Stimulated activated naive CD8-positive, alpha-beta T cell treated with anti-CD3 and anti-CD28 coated beads, Interleukin-15, amount 100 ng/mL, for 72 hours (primary cell): ENCODE measurements around the gene PTPRC.

Experiments used
- ATAC-seq: fragments of 150-1000 bp; cut with Tn5 transposase; 2 replicates; pipeline ENCODE4 v1.10.0; 2021; ENCODE audit warnings: mild to moderate bottlenecking, moderate library complexity
- DNase-seq, 2 donors: peaks; one replicate each; pipeline ENCODE4 v3.0.0; 2021 to 2022
- H3K27ac Mint-ChIP-seq, 2 donors: one replicate each; pipeline ENCODE4 v1.8.0; 2022; ENCODE audit warnings: mild to moderate bottlenecking in 2 of 2, mixed read lengths in 2 of 2, moderate library complexity in 2 of 2
- H3K27me3 Mint-ChIP-seq: one replicate; pipeline ENCODE4 v1.8.0; 2022; ENCODE audit warnings: mixed read lengths
- H3K4me1 Mint-ChIP-seq: one replicate; pipeline ENCODE4 v1.8.0; 2022; ENCODE audit warnings: mild to moderate bottlenecking, mixed read lengths
- H3K4me3 Mint-ChIP-seq, 2 donors: one replicate each; pipeline ENCODE4 v1.8.0; 2022; ENCODE audit warnings: mild to moderate bottlenecking in 2 of 2, mixed read lengths in 2 of 2, moderate library complexity in 1 of 2
- H3K9me3 Mint-ChIP-seq, 2 donors: one replicate each; pipeline ENCODE4 v1.8.0; 2022; ENCODE audit warnings: mixed read lengths in 2 of 2

The PTPRC gene

DNA sequence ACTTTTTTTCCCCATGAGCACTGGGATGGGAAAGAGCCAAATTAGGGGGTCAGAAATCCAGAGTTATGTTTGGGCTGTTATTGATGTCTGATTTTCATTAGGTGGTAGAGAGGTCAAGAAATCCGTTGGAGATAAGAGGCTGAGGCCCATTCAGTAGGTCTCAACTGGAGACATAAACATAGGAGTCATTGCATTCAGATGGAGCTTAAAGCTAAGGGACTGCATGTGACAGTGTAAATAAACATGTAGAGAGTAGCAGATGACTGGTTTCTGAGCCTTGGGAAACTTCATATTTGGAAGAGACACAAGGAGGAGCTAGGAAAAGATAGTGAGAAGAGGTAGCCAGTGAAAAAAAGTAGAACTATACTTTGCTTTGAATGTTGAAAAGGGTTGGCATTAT is 11.7 kb downstream of the PTPRC start:
- H3K27ac Mint-ChIP-seq = peak overlapping the region; percentile 89 to 90
- H3K4me3 Mint-ChIP-seq = peak overlapping the region; percentile 77 to 87
- no peak for DNase-seq
- H3K4me1 Mint-ChIP-seq = peaks cover 57% of the 10 kb centered on the region
- no peaks in the 10 kb centered on the region for H3K27me3 Mint-ChIP-seq
- ATAC-seq = peak; percentile 31
- no peaks in the 10 kb centered on the region for H3K9me3 Mint-ChIP-seq

DNA sequence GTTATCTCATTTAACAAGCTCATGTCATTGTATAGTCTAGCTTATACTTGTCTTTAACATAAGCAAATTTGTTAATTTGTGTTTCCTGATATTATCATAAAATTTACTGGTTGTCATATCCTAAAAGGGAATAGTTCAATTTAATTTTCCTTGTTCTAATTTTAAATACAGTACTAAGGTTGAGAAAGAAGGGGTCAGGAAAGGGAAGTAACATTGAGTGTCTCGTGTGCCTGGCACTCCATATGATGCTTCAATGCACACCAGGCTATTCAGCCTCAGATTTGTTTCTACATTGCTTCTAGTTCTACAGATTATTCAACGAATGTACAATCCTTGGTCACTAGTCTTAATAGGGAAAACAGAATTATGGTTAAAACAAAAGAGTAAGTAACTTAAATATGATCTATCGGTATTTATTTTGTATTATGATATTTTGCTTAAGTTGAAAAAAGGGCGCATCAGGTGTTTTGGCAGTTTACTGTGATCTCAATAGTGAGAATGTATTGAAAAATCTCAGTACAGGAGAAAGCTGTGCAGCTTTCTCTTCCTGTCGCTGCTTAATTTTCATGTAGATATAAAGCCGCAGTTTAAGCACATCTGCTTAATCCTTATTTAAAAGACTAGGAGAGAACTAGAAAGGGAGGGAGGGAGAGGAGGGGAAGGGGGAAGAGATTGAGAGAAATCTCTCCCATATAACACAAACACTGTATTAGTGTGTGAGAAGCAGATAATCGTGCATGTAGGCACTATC is 13.0 kb downstream of the PTPRC start:
- no peak for DNase-seq
- H3K4me1 Mint-ChIP-seq = peaks cover 65% of the 10 kb centered on the region
- H3K27me3 Mint-ChIP-seq = no peaks in the 10 kb centered on the region
- H3K9me3 Mint-ChIP-seq = no peaks in the 10 kb centered on the region
- peak overlapping the region; percentile 61 to 94 for H3K27ac Mint-ChIP-seq
- no peak for ATAC-seq
- peak overlapping the region; percentile 82 to 87 for H3K4me3 Mint-ChIP-seq

DNA sequence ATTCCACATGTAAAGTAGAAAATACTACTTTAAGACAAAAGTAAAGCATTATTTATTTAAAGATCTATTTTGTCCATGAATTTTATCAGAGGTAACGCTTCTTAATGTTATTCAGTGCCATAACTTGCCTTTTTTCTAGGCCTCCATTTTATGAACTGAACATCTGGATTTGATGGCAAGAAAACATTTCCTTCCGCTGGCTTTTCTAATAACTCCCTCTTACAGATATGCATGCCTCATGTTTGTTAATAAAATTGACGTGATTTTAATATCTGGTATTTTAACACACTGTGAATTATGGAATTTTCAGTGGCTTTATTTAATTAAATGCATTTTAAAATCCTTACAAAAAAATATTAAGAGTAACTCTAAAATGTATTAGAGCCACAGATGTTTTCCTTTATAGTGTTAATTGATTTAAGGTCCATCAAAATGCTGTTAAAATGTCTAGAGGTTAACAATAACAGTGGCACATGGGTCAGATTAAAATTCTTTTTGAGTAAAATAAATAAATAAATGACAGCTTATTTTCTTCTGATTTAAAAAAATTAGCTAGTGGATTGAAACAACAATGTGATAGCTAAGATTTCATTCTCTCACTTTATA is 15.1 kb downstream of the PTPRC start:
- peaks cover 63% of the 10 kb centered on the region for H3K4me1 Mint-ChIP-seq
- peak overlapping the region; percentile 28 to 81 for H3K27ac Mint-ChIP-seq
- H3K27me3 Mint-ChIP-seq = no peaks in the 10 kb centered on the region
- ATAC-seq = no peak
- peak overlapping the region; percentile 45 to 67 for H3K4me3 Mint-ChIP-seq
- no peak for DNase-seq
- no peaks in the 10 kb centered on the region for H3K9me3 Mint-ChIP-seq

DNA sequence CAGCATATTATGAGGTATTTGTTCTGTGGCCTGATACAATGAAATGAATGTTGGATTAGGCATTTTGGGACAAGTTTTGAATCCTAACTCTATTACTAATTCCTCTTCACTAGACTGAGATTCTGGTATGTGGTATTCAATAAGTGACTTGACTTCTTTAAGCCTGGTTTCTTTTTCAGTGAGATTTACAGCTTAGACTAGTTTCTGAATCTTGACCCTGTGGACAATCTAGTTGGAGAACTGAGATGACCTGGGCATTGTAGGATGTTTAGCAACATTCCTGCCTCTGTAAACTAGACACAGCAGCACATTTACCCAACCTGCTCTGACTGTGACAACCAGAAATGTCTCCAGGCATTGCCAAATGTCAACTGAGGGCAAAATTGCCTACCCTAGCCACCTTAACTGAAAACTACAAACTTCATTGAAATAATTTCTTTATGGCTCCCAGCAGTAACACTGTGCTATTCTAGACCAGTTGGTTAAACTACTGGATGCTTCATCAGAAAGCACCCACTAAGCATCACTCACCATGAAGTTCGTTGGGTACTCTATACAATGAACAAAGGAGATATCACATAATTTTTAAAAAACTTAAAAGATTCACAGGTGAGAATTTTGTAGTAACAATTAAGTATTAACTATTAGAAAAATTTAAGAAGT is 16.8 kb downstream of the PTPRC start:
- H3K27ac Mint-ChIP-seq = peak overlapping the region; percentile 71 to 92
- DNase-seq = no peak
- H3K4me3 Mint-ChIP-seq = peak overlapping the region; percentile 69 to 70
- H3K9me3 Mint-ChIP-seq = no peaks in the 10 kb centered on the region
- H3K4me1 Mint-ChIP-seq = peaks cover 59% of the 10 kb centered on the region
- ATAC-seq = no peak
- no peaks in the 10 kb centered on the region for H3K27me3 Mint-ChIP-seq

DNA sequence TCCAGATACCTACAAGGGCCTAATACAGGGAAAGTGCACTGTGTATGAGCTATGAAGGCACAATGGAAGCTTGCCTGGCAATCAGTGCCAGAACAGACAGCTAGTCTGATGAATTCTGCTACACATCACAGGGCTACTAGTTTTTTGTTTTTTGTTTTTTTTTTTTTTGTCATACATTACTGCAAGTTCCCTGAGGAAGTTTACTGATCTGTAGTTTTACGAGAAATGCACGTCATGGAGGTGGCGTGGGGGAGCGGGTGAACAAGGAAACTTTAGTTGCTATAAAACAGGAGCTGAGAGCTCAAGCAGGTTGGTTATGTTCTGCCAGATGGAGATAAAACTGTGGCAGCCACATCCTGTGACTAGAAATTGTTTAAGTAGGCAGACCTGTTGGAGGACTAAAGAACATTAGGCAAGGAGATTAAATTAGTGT is 17.7 kb downstream of the PTPRC start:
- H3K4me3 Mint-ChIP-seq = peak overlapping the region; percentile 70 to 79
- peak in 1 of 2 donors; percentile 76 for DNase-seq
- no peaks in the 10 kb centered on the region for H3K9me3 Mint-ChIP-seq
- peak overlapping the region; percentile 76 to 97 for H3K27ac Mint-ChIP-seq
- peaks cover 56% of the 10 kb centered on the region for H3K4me1 Mint-ChIP-seq
- ATAC-seq = peak; percentile 67
- no peaks in the 10 kb centered on the region for H3K27me3 Mint-ChIP-seq

DNA sequence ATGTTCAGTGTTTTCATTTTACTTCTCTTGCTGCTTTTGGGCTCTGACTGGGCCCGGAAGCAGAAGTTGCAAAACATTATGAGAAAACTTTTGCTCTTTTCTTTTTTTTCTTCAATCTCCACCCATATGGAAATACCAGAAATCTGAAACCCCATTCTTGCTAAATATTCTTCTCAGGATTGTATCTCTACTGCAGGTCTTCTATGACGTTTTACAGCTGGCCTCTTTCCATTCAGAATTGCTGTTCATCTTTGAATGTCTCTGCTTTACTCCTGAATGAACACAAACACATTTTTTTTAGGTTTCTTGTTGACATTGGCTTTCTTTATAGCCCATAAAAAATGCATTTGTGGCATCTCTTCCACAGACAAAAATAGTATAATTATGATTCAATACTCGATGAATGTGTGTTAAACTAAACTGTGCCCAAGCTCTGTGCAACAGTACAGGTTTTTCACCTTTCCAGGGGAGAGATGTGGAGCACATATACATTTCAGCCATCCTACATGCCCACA is 18.8 kb downstream of the PTPRC start:
- peak overlapping the region; percentile 75 to 80 for H3K4me3 Mint-ChIP-seq
- peak overlapping the region; percentile 93 to 94 for H3K27ac Mint-ChIP-seq
- no peaks in the 10 kb centered on the region for H3K27me3 Mint-ChIP-seq
- peaks cover 58% of the 10 kb centered on the region for H3K4me1 Mint-ChIP-seq
- DNase-seq (peak in 1 of 2 donors; percentile 39), ATAC-seq (peak; percentile 73)
- no peaks in the 10 kb centered on the region for H3K9me3 Mint-ChIP-seq

DNA sequence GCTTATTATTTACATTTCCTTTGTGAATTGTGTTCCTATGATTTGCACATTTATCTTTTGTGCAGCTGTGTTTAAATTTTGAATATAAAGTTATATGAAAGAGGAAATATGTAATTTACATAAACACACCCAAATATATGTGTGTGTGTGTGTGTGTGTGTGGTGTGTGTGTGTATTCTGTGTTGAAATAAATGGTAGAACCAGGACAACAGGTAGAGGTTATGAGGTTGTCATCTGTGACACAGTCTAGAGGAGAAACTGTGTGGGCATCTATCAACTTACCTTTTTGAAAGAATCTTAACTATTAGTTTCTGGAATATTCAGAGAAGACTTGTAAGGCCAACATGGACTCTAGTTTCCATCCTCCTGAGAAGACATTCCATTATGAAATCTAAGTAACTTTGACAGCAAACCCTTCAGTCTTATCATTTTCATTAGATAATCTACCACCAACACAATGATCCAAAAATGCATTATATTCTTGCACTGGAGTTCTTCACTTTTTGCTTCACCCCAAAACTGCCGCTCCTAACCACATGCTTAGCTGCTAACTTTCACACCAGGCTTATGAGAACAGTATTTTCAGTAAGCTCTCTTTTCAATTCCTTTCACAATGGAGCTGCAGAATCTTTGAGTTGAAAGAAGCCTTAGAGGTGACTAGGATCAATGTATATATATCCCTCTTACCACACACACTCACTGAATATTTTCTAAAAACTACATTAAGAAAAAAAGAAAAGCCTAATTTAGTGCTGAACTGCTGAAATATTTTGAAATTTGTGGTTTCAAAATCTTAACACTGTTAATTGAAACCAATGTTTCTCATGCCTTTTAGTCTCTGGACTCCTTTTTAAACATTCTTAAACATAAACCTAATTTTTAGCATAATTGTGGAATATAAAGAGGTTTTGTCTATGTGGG is 21.8 kb downstream of the PTPRC start:
- H3K9me3 Mint-ChIP-seq = no peaks in the 10 kb centered on the region
- H3K27ac Mint-ChIP-seq = peak overlapping the region in 1 of 2 donors; percentile 58
- ATAC-seq (peak; percentile 60), DNase-seq (peak in 1 of 2 donors; percentile 44)
- peaks cover 78% of the 10 kb centered on the region for H3K4me1 Mint-ChIP-seq
- H3K27me3 Mint-ChIP-seq = no peaks in the 10 kb centered on the region
- H3K4me3 Mint-ChIP-seq = peak overlapping the region; percentile 56 to 68

DNA sequence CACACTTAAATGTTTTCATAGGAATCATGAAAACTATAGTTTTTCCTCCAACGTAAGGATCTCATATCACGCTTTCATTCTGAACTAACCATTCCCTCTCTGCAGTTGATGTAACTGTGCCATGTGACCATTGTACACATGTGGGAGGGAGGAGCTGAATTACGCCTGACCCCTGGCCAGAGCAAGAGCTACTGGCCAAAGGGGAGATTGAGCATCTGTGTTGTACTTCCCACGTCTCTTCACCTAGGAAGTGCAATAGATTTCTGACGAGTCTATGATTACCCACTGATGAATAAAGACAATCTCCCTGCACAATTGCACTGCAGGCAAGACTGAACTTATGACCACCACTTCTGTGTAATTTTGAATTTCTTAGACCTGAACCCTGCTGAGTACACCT is 24.0 kb downstream of the PTPRC start:
- H3K4me3 Mint-ChIP-seq = peak overlapping the region; percentile 80 to 81
- H3K9me3 Mint-ChIP-seq = no peaks in the 10 kb centered on the region
- ATAC-seq = peak; percentile 41
- H3K27me3 Mint-ChIP-seq = no peaks in the 10 kb centered on the region
- H3K27ac Mint-ChIP-seq = peak overlapping the region; percentile 42 to 82
- no peak for DNase-seq
- peaks cover 84% of the 10 kb centered on the region for H3K4me1 Mint-ChIP-seq

DNA sequence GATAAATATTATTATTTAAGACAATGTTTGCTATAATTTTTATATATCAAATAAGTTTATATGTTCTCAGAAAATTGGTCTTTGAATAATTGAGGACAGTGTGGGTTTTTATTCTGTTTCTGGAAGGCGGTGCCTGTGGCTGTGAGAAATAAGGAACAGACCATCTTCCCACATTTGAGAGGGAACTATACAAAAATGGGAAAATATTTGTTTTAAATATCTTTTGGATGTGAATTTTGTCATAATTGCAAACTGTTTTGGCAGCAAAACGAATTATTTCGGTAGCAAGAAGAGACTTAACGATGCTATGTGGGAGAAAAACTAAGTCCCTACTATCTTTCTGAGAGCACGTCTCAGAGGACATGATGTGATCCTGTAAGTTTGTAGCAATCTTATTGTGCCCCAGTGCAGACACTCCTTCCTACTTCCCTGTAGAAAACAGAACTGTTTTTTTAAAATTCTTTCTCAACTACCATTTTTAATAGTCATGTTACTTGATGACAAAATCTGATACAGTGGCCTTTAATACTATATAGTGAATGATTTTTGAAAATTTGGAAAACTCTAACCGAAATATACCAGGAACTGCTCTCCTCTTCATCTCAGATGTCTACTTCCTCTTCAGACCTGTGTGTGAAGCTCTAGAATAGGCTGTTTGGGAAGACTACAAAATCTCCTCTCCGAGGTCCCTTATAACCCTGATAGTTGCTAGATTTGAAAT is 25.4 kb downstream of the PTPRC start:
- H3K27ac Mint-ChIP-seq = peak overlapping the region; percentile 51 to 97
- peaks cover 85% of the 10 kb centered on the region for H3K4me1 Mint-ChIP-seq
- peak; percentile 57 for ATAC-seq
- no peaks in the 10 kb centered on the region for H3K27me3 Mint-ChIP-seq
- peak overlapping the region; percentile 71 to 83 for H3K4me3 Mint-ChIP-seq
- no peaks in the 10 kb centered on the region for H3K9me3 Mint-ChIP-seq
- DNase-seq = no peak

DNA sequence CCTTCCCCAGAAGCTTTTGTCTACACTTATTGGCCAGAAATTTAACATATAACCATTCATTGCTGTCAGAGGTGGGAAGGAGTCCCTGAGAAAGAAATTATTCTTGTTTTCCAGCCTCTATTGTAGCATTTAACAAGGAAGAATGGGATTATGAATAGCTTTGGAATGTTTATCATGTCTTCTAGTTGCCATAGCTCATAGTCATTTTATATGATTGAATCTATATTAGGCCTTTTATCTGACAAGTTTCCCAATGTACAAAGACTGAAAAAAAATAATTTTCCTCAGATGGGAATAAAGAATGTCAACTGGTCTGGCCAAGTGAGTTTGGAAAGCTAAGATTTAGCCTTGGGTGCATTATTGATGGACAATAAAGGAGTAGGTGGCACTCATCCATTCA is 28.3 kb downstream of the PTPRC start:
- H3K27me3 Mint-ChIP-seq = no peaks in the 10 kb centered on the region
- peak overlapping the region in 1 of 2 donors; percentile 99 for H3K27ac Mint-ChIP-seq
- ATAC-seq (no peak), DNase-seq (no peak)
- peak overlapping the region; percentile 61 to 79 for H3K4me3 Mint-ChIP-seq
- no peaks in the 10 kb centered on the region for H3K9me3 Mint-ChIP-seq
- peaks cover 88% of the 10 kb centered on the region for H3K4me1 Mint-ChIP-seq

DNA sequence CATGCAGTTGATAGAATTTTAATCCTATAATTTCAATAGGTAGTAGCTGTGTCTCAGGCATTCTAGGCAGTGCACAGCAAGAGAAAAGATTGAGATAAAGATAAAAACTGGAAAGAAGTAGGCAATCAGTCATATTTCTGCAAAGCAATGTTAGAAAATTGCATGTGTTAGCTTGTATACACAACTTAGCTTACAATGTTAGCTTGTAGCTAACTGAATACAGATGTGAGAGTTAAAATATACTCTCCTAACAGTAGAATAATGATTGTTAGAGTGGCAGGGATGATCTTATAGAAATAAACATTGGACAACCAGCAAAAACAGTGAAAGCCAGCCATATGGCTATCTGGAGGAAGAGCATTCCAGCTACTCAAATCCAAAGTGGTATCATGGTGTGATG is 29.0 kb downstream of the PTPRC start:
- H3K9me3 Mint-ChIP-seq = no peaks in the 10 kb centered on the region
- DNase-seq (no peak), ATAC-seq (no peak)
- H3K4me3 Mint-ChIP-seq = peak overlapping the region; percentile 61 to 79
- no peaks in the 10 kb centered on the region for H3K27me3 Mint-ChIP-seq
- H3K27ac Mint-ChIP-seq = peak overlapping the region; percentile 77 to 99
- H3K4me1 Mint-ChIP-seq = peaks cover 88% of the 10 kb centered on the region

DNA sequence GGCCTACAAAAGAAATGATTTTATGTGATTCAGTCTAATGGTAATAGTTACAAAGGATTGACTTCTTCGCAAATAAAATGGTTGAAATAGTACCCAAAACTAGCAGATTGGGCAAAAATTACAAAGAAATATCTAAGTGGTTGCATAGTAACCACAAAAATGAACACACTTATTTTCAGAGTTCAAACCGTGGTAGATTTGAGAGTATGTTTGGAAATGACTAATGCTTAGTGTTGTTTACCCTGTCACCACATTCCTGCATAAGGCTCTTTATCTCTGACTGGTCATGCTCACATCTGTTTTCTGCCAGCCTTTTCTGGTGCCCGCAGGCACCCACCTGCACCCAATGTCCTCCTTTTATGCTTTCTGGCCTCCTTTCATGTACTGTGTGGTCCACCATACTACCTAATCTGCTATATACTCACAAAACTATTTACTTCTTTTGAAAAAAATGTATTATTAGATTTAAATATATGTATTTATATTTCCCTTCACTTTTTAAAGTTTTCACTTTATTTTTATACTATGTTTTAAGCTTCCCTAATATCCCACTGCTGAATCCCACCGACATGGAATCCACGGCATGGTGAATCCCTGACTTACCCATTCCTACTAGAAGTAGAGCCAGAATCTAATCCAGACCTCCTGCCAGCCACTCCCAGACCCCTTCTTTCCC is 30.3 kb downstream of the PTPRC start:
- ATAC-seq = peak; percentile 97
- Mint-ChIP-seq H3K9me3 (no peaks in the 10 kb centered on the region), H3K4me1 (peaks cover 87% of the 10 kb centered on the region), H3K4me3 (peak overlapping the region; percentile 29 to 79), H3K27ac (peak overlapping the region; percentile 86 to 99), H3K27me3 (no peaks in the 10 kb centered on the region)
- peak; percentile 40 to 59 for DNase-seq

DNA sequence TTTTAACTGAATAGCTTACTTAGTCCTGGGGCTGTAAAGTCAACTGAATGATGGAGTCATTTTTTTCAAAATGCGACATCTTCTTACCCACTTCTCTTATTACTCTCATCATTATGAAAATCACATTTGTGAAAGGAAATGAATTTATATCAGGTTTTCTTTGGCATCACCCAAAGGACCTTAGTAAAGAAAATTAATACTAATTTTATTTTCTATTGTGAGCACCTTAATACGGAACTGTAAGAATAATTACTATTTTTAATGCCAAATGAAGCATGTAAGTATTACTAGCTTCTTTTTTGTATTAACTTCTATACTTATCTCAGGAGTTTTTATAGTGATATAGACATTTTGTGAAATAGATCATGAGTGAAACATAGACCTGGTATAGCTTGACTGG is 30.9 kb downstream of the PTPRC start:
- no peak for ATAC-seq
- H3K4me1 Mint-ChIP-seq = peaks cover 85% of the 10 kb centered on the region
- H3K9me3 Mint-ChIP-seq = no peaks in the 10 kb centered on the region
- H3K4me3 Mint-ChIP-seq = peak overlapping the region; percentile 29 to 79
- DNase-seq = no peak
- H3K27ac Mint-ChIP-seq = peak overlapping the region; percentile 86 to 99
- no peaks in the 10 kb centered on the region for H3K27me3 Mint-ChIP-seq

DNA sequence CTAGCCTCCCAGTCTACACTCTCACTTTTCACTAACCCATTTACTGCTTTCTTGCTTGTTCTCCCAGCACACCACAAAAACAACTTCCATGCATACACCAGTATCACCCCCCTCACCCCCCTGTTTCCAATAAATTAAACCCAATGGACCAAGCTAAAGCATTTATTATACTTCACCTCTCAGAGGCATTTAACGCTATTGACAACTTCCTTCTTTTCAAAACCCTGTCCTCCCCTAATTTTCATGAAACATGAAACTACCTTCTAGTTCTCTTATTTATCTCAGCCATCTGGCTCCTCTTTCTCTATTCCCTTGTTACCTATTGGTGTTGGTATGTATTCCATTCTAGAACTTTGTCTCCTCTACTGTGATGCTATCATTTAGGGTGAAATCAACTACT is 32.3 kb downstream of the PTPRC start:
- ATAC-seq (no peak), DNase-seq (no peak)
- Mint-ChIP-seq H3K27me3 (no peaks in the 10 kb centered on the region), H3K4me3 (peak overlapping the region; percentile 9 to 77), H3K27ac (peak overlapping the region in 1 of 2 donors; percentile 90), H3K9me3 (no peaks in the 10 kb centered on the region), H3K4me1 (peaks cover 88% of the 10 kb centered on the region)
